A673 (cell line): ENCODE measurements around the gene MTURN. TPM values are rescaled to one million over a fixed set of nuclear protein-coding genes. Genes with fewer than 3 reads are reported as not detected.

Experiments used
- BruUV-seq: library from RNA; stranded (reverse); fragments of 400-500 nt; replicated peaks from 2 replicates; lab custom pipeline; 2021; lab: Mats Ljungman, UMichigan
- CTCF ChIA-PET: fragments of 300-600 bp; sonication (Branson Sonifier 250); formaldehyde crosslinking; loops from one replicate; lab custom pipeline; 2022; ENCODE audit warnings: antibody characterized with exemption; lab: Charles Lee
- POLR2A ChIA-PET: fragments of 300-600 bp; sonication (Branson Sonifier 250); formaldehyde crosslinking; loops from one replicate; lab custom pipeline; 2022; ENCODE audit warnings: antibody characterized with exemption; ENCODE audit not compliant: low non-redundant PET; lab: Charles Lee
- DNase-seq: peaks from one replicate; pipeline ENCODE4 v3.0.0-alpha.2; 2015; ENCODE audit warnings: low spot score
- H3K27ac ChIP-seq: fragments of 200-600 bp; sonication (generic); 2 replicates; pipeline ENCODE4 v1.5.1; 2016; ENCODE audit warnings: mixed run types, low read depth, mild to moderate bottlenecking, mixed read lengths, antibody characterized with exemption, low read length; ENCODE audit not compliant: poor library complexity, severe bottlenecking
- H3K27me3 ChIP-seq: fragments of 200-600 bp; sonication (generic); replicated peaks from 2 replicates; pipeline ENCODE4 v1.6.1; 2017; ENCODE audit warnings: mixed run types, low read depth, mild to moderate bottlenecking, mixed read lengths, antibody characterized with exemption, low read length; ENCODE audit not compliant: insufficient read depth, poor library complexity
- H3K36me3 ChIP-seq: fragments of 200-600 bp; sonication (generic); 2 replicates; pipeline ENCODE4 v1.6.1; 2016; ENCODE audit warnings: mixed run types, mild to moderate bottlenecking, mixed read lengths, antibody characterized with exemption, low read length; ENCODE audit not compliant: insufficient read depth, poor library complexity, severe bottlenecking
- H3K4me1 ChIP-seq: fragments of 200-600 bp; sonication (generic); 2 replicates; pipeline ENCODE4 v1.6.1; 2017; ENCODE audit warnings: mixed run types, mild to moderate bottlenecking, mixed read lengths, antibody characterized with exemption, low read length; ENCODE audit not compliant: insufficient read depth, poor library complexity, severe bottlenecking
- H3K4me3 ChIP-seq: fragments of 200-600 bp; sonication (generic); 2 replicates; pipeline ENCODE4 v1.5.1; 2016; ENCODE audit warnings: low read depth, mixed run types, mild to moderate bottlenecking, mixed read lengths, low read length; ENCODE audit not compliant: poor library complexity, severe bottlenecking
- H3K9me3 ChIP-seq: fragments of 200-600 bp; sonication (generic); 2 replicates; pipeline ENCODE4 v1.6.1; 2016; ENCODE audit warnings: mixed run types, low read depth, mild to moderate bottlenecking, mixed read lengths, antibody characterized with exemption, low read length; ENCODE audit not compliant: poor library complexity, severe bottlenecking
- CTCF ChIP-seq: fragments of 300-800, 200-600 bp; sonication (generic); conservative IDR thresholded peaks from 2 replicates; pipeline ENCODE4 v1.5.1; 2017; ENCODE audit warnings: low read depth, mild to moderate bottlenecking, antibody characterized with exemption, low read length, moderate library complexity, mixed read lengths
- EZH2 ChIP-seq: fragments of 200-600 bp; sonication (generic); IDR thresholded peaks from 2 replicates; pipeline ENCODE4 v1.6.1; 2017; ENCODE audit warnings: borderline replicate concordance, low read depth, mild to moderate bottlenecking, mixed read lengths, antibody characterized with exemption, low read length; ENCODE audit not compliant: poor library complexity, severe bottlenecking
- intact Hi-C: fragments of 100-400 bp; cut with micrococcal nuclease; formaldehyde crosslinking; loops from one replicate; pipeline ENCODE4 v1.10.0; 2022; ENCODE audit not compliant: unreplicated experiment
- total RNA-seq: library from RNA; stranded (reverse); gene quantifications from 2 replicates; pipeline ENCODE4 v1.2.3, GENCODE V29; 2021

MTURN gene
- total RNA-seq, 1 experiment from 2014 or later: 2.6 TPM

- Histone ChIP-seq H3K36me3 (no peaks in the 10 kb centered on the region), H3K27me3 (no peaks in the 10 kb centered on the region), H3K9me3 (no peaks in the 10 kb centered on the region), H3K4me1 (no peaks in the 10 kb centered on the region), H3K27ac (no peak overlapping the region), H3K4me3 (no peak overlapping the region)
- no peak for DNase-seq
- intact Hi-C loops: no loop called here
- POLR2A ChIA-PET: no interaction called here
- BruUV-seq: no TSS peak
- CTCF ChIA-PET: no interaction called here
- TF ChIP-seq CTCF: no peak
Observed at GRCh38 chr7:30207376-30207775, 72.6 kb downstream of the MTURN start.

DNA sequence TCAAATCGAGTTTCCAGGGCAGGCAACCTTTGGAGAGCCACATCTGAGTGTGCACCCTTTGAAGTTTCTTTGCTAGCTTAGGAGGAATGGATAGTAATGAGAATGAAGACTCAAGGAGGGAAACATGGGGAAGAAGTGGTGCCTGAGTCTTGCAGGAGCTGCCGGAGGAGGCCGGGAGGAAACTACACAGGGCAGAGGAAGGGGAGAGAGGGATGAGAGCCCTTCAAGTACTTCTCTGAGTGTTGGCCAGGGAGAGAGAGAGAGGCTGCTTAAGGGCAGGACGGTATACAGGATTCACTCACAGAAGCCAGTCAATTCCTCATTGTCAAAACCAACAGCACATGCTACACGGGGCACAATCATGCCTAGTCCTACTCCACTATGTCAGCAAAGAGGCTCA, 75.2 kb downstream of the MTURN start:
- CTCF ChIA-PET: no interaction called here
- no peaks in the 10 kb centered on the region for H3K36me3 ChIP-seq
- H3K4me3 ChIP-seq: no peak overlapping the region
- intact Hi-C loops: no loop called here
- POLR2A ChIA-PET: no interaction called here
- TF ChIP-seq CTCF (no peak), EZH2 (no peak)
- no peaks in the 10 kb centered on the region for H3K9me3 ChIP-seq
- DNase-seq: no peak
- peaks cover 14% of the 10 kb centered on the region for H3K27me3 ChIP-seq
- H3K4me1 ChIP-seq: no peaks in the 10 kb centered on the region
- no peak overlapping the region for H3K27ac ChIP-seq
- no TSS peak for BruUV-seq

Other genes with a start within 250 kb of the MTURN start
- 83.9 and 84.3 TPM in 2 replicates for gene SCRN1, start 145.2 kb upstream of the MTURN start, total RNA-seq
- 46.0 and 53.6 TPM in 2 replicates for gene FKBP14, start 108.3 kb upstream of the MTURN start, total RNA-seq
- gene PLEKHA8, start 106.6 kb upstream of the MTURN start, total RNA-seq: 22.2 and 29.0 TPM in 2 replicates
- 7.9 and 8.1 TPM in 2 replicates for gene ZNRF2, start 149.6 kb downstream of the MTURN start, total RNA-seq